Measurements from ENCODE around the gene ZNF688.

DNA sequence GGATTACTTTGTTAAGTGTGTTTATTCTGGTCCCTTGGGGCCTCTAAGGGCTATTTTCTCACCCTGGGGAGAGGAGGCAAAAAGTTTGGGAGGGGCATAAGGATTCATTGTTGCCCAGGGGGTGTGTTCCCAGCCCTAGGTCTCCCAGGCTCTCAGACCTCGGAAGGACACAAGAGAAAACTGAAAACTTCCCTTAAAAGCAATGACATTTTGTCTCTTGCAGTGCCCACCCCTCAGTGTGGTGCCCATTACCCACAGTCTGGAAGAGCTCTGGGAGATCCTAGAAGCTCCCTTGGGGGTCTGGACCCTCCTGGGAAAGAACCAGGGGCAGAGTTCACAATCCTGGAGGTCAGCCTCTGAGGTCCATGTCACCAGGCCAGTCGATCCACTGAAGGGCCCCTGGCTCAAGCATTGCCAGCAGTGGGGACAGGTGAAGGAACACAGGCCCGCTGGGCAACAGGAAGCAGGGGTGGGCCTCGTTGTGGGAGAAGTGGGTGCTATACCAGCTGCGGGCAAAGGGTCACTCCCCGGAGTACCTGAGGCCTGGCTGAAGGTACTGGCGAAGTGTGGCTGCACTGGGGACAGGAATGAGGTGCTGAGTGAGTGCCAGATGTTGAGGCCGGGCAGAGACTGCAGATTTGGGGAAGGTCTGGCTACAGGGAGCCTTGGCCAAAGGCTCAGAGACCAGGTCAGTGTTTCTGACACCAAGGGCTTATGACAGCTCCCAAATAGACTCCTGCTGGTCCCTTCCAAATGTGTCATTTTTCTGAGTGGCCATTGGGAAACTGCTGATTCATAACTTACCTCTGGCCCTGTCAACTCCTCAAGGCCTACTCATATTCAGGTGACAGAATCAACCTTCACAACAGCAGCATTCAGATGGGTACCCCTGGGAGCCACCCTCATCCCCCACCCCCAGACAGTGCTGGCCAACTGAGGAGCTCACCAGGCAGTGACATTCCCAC lies 32.2 kb downstream of the ZNF688 start:
- TF ChIP-seq, protein P1, sequence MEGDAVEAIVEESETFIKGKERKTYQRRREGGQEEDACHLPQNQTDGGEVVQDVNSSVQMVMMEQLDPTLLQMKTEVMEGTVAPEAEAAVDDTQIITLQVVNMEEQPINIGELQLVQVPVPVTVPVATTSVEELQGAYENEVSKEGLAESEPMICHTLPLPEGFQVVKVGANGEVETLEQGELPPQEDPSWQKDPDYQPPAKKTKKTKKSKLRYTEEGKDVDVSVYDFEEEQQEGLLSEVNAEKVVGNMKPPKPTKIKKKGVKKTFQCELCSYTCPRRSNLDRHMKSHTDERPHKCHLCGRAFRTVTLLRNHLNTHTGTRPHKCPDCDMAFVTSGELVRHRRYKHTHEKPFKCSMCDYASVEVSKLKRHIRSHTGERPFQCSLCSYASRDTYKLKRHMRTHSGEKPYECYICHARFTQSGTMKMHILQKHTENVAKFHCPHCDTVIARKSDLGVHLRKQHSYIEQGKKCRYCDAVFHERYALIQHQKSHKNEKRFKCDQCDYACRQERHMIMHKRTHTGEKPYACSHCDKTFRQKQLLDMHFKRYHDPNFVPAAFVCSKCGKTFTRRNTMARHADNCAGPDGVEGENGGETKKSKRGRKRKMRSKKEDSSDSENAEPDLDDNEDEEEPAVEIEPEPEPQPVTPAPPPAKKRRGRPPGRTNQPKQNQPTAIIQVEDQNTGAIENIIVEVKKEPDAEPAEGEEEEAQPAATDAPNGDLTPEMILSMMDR (IDR thresholded peaks at IDR 0.05), result no peak
- TF ChIP-seq POLR2A (IDR thresholded peaks at IDR 0.05), result no peak
